Smooth muscle cell (in vitro differentiated cells): ENCODE results near the gene PROX1. TPM values are rescaled to one million over a fixed set of nuclear protein-coding genes. Genes with fewer than 3 reads are reported as not detected.

Experiments
- DNase-seq: peaks from one replicate; lab custom pipeline; 2025; ENCODE audit not compliant: unreplicated experiment; lab: John Stamatoyannopoulos, UW
- H2AFZ ChIP-seq: fragments of 200-600 bp; sonication (generic); 2 replicates; pipeline ENCODE4 v1.6.0; 2016; ENCODE audit warnings: antibody characterized with exemption, low read depth, mild to moderate bottlenecking
- H3F3A ChIP-seq: fragments of 200-600 bp; sonication (generic); 2 replicates; pipeline ENCODE4 v1.6.0; 2017; ENCODE audit warnings: antibody characterized with exemption, low read depth
- H3K27ac ChIP-seq: fragments of 200-600 bp; sonication (generic); 2 replicates; pipeline ENCODE4 v1.5.1; 2016; ENCODE audit warnings: low read depth, mild to moderate bottlenecking
- H3K27me3 ChIP-seq: fragments of 200-600 bp; sonication (generic); 2 replicates; pipeline ENCODE4 v1.6.1; 2016; ENCODE audit warnings: low read depth, mild to moderate bottlenecking
- H3K36me3 ChIP-seq: fragments of 200-600 bp; sonication (generic); 2 replicates; pipeline ENCODE4 v1.5.1; 2016; ENCODE audit warnings: low read depth
- H3K4me1 ChIP-seq: fragments of 200-600 bp; sonication (generic); 2 replicates; pipeline ENCODE4 v1.5.1; 2016; ENCODE audit warnings: low read depth
- H3K4me2 ChIP-seq: fragments of 200-600 bp; sonication (generic); 2 replicates; pipeline ENCODE4 v1.6.0; 2016; ENCODE audit warnings: mild to moderate bottlenecking
- H3K4me3 ChIP-seq: fragments of 200-600 bp; sonication (generic); 2 replicates; pipeline ENCODE4 v1.5.1; 2016; ENCODE audit warnings: mild to moderate bottlenecking
- H3K79me2 ChIP-seq: fragments of 200-600 bp; sonication (generic); 2 replicates; pipeline ENCODE4 v1.6.0; 2016; ENCODE audit warnings: low read depth, mild to moderate bottlenecking
- H3K9ac ChIP-seq: fragments of 200-600 bp; sonication (generic); 2 replicates; pipeline ENCODE4 v1.6.0; 2016; ENCODE audit warnings: low read depth
- H3K9me3 ChIP-seq: fragments of 200-600 bp; sonication (generic); replicated peaks from 2 replicates; pipeline ENCODE4 v1.5.1; 2016; ENCODE audit warnings: low read depth
- H4K20me1 ChIP-seq: fragments of 200-600 bp; sonication (generic); 2 replicates; pipeline ENCODE4 v1.6.0; 2016; ENCODE audit warnings: low read depth
- WGBS: methylation state at CpG from one replicate; pipeline ENCODE4 v1.1.7; 2016; ENCODE audit warnings: low lambda C conversion rate; 5-methylcytosine and 5-hydroxymethylcytosine counted together
- polyA plus RNA-seq: library from polyadenylated mRNA; unstranded; fragments of >200 nt; fragmentation: Nextera tagmentation; extraction: Ambion mirVana; gene quantifications from 2 replicates; pipeline ENCODE4 v1.2.1, GENCODE V29; 2016
- total RNA-seq: library from RNA; depleted of rRNA; stranded (reverse); fragments of >200 nt; gene quantifications from 2 replicates; pipeline ENCODE4 v1.2.3, GENCODE V29; 2014
- TF ChIP-seq, protein P1 (sequence below): fragments of 200-600 bp; sonication (generic); IDR thresholded peaks from 2 replicates; pipeline ENCODE4 v1.5.1; 2017; ENCODE audit warnings: borderline replicate concordance, mild to moderate bottlenecking, antibody characterized with exemption; ENCODE audit not compliant: insufficient read depth, poor library complexity, severe bottlenecking

PROX1 gene
- total and polyA plus RNA-seq, 2 experiments from 2014 or later, result 0.24 to 2.9 TPM

DNA sequence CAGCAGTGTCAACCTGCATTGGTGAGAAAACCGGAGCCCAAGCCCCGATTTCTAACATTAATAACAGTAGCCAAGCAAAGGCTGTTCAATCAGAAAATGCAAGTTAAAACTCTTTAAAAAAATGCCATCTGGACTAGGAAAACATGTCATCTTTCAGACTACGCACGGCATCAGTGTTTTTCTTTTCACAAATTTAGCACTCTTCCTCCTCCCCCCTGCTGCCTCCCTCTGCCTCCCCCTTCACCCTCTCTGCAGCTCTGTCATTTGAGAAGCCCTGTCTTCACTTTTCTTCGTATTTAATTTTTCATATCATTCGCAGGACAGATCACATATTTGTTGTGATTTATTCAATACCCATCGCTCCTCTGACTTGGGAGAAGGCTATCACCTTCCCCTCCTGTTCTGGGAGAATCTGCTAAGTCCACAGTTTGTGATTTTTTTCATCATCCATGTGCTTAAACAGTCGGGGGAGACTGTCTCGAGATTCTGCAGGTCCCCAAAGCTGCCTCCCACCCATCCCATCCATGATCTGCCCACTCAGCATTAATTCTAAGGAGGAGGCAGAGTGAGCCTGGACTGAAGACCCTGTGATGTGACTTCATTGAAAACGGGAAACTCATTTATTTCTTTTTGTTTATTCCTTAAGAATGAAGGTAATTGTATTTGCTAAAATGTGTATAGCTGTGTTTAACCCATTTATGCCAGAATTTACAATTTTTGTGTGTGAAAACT is 84.8 kb downstream of the PROX1 start:
- no peak overlapping the region for H3K4me2 ChIP-seq
- no peak overlapping the region for H2AFZ ChIP-seq
- no peaks in the 10 kb centered on the region for H3K79me2 ChIP-seq
- H3F3A ChIP-seq, result no peaks in the 10 kb centered on the region
- no peaks in the 10 kb centered on the region for H3K27me3 ChIP-seq
- H3K36me3 ChIP-seq, result no peaks in the 10 kb centered on the region
- H3K4me1 ChIP-seq, result no peaks in the 10 kb centered on the region
- no peak overlapping the region for H3K9ac ChIP-seq
- no peak overlapping the region for H3K4me3 ChIP-seq
- no peaks in the 10 kb centered on the region for H4K20me1 ChIP-seq
- WGBS, result 88% methylated on average over 10 of the region's 10 CpGs
- no peak overlapping the region for H3K27ac ChIP-seq
- TF ChIP-seq, protein P1, sequence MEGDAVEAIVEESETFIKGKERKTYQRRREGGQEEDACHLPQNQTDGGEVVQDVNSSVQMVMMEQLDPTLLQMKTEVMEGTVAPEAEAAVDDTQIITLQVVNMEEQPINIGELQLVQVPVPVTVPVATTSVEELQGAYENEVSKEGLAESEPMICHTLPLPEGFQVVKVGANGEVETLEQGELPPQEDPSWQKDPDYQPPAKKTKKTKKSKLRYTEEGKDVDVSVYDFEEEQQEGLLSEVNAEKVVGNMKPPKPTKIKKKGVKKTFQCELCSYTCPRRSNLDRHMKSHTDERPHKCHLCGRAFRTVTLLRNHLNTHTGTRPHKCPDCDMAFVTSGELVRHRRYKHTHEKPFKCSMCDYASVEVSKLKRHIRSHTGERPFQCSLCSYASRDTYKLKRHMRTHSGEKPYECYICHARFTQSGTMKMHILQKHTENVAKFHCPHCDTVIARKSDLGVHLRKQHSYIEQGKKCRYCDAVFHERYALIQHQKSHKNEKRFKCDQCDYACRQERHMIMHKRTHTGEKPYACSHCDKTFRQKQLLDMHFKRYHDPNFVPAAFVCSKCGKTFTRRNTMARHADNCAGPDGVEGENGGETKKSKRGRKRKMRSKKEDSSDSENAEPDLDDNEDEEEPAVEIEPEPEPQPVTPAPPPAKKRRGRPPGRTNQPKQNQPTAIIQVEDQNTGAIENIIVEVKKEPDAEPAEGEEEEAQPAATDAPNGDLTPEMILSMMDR, result no peak
- DNase-seq, result no peak
- no peaks in the 10 kb centered on the region for H3K9me3 ChIP-seq

GRCh38 chr1:214074477-214074876 is 86.7 kb downstream of the PROX1 start:
- Histone ChIP-seq H3F3A (no peaks in the 10 kb centered on the region), H3K36me3 (no peaks in the 10 kb centered on the region), H3K4me1 (no peaks in the 10 kb centered on the region), H3K27ac (no peak overlapping the region), H3K4me3 (no peak overlapping the region), H3K9ac (no peak overlapping the region), H3K79me2 (no peaks in the 10 kb centered on the region), H3K9me3 (no peaks in the 10 kb centered on the region), H3K27me3 (no peaks in the 10 kb centered on the region), H3K4me2 (no peak overlapping the region), H2AFZ (no peak overlapping the region), H4K20me1 (no peaks in the 10 kb centered on the region)
- DNase-seq, result no peak
- TF ChIP-seq, protein P1, result no peak
- 40% methylated on average over 1 of the region's 1 CpG for WGBS

GRCh38 chr1:214075305-214075998 is 87.7 kb downstream of the PROX1 start:
- Histone ChIP-seq H3K4me3 (no peak overlapping the region), H4K20me1 (no peaks in the 10 kb centered on the region), H3K4me1 (no peaks in the 10 kb centered on the region), H3K27me3 (no peaks in the 10 kb centered on the region), H3K79me2 (no peaks in the 10 kb centered on the region), H2AFZ (no peak overlapping the region), H3K4me2 (no peak overlapping the region), H3F3A (no peaks in the 10 kb centered on the region), H3K9me3 (no peaks in the 10 kb centered on the region), H3K27ac (no peak overlapping the region), H3K36me3 (no peaks in the 10 kb centered on the region), H3K9ac (no peak overlapping the region)
- WGBS, result 82% methylated on average over 5 of the region's 5 CpGs
- DNase-seq, result no peak
- TF ChIP-seq, protein P1, result no peak
